ENCODE data around the gene CTNNB1.
"Not testable (repeated sequence)": the region's sequence is repeated elsewhere in the genome, so short reads cannot be mapped to it uniquely, and the experiment has no call there.

Gene CTNNB1

DNA sequence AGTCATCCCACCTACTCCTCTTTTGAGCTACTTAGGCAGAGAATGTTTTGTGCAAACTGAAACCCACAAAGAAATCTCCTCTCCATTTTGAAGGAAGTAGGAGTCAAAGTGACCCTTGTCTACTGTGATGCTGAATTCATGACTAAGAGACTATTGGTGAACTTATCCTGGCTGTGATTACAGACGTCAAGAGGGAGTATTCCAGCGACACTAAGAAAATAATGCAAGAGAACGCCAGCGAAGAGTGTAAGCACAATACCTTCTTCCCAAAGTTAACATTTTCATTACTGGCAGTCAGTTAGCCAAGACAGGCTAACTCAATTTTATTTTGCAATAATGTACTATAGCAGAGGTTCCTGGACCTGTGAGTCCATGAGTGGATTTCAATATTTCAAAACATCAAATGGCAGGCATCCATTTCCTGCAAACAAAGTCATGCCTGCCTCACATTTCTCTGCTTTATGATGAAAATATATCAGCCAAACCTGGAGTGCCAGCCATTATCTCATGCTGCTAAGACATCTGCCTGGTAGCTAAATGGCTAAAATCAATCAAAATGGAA lies 59.0 kb downstream of the CTNNB1 start:
- DNase-seq (ENCODE audit: low read depth, low spot score), result no peak

DNA sequence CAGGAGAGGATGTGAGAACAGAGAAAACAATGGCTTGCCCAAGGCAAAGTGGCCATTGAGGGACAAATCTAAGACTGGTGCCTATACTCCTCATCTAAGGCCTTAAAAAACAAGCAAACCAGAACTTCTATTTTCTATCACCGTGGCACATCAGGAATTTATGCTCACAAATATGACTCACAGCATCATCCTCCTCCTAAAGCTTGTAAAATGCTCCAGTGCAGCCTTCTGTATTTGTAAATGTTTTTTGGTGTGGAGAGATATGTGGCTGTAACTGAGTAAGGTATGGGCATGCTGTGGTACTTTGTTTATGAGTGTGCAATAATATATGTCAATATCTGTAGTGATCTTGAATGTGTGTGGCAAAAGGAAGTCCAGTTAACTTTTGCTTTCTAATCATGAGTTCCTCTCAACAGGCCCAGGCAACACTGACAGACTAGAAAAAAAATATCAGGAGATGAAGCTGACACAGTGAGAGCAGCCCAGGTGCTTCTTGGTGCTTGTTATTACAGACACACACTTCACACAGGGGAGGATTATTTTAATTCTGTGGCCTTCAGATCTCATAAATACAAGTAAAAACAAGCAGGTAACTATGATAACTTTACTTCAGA lies 60.3 kb downstream of the CTNNB1 start:
- DNase-seq (ENCODE audit: low read depth, low spot score), result no peak

DNA sequence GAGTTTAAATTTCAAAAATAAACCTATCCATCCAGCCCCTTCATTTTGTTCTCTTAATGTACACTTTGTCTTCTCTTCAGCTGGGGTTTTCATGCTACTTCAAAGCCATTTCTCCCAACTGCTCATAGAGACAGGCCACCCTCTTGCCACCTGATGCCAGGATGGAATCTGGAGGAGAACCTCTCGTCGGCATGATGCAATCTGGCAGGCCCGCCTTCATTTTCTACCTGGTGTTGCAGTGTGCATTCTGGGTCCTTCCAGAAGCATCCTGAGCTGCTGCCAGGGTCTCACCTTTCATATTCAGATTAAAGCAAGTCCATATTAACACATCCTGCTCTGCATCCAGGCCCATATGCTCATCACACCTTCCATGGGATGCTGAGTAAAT lies 60.8 kb downstream of the CTNNB1 start:
- DNase-seq (ENCODE audit: low read depth, low spot score), result no peak

DNA sequence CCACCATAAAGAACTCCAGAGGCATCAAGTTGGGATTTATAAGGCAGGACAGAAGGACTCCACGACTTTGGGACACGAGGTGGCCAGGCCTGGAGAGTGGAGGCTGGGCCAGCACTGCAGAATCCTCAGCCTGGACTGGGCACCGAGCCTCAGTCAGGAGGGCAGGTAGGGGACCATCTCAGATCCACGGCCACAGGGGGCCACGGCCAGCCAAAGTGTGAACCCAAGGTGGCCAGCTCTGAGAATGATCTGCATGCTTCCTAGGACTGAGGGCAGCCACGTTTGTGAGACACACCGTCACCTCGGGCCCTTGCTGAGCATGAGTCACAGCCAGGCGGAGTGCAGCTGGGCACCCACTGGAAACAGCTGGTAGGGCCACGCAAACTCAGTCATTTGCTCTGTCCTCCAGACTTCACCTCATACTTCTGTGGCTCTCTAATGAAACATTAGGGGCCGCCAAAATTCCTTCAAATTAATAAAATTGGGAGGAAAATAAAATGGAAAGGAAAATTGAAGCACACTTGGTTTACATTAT lies 65.8 kb downstream of the CTNNB1 start:
- no peak for DNase-seq (ENCODE audit: low read depth, low spot score)

DNA sequence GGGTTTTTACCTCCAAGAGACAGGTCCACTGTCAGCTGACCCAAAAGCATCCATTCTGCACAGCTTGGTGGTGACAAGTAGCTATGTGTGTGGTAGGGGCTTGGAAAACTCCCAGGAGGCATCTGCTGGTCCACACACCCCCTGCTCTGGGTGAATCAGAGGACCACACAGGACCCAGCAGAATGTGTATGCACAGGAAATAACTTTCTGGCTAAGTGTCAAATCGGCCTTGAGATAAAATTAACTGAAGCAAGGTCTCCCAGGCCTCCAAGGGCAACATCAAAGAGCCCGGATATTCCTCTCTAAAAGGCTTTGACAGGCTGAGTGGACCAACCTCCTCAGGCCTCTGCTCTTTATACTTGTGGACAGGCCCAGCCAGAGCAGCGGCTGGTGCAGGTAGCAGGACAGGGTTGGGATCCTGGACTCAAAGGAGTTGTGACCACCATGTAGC lies 66.5 kb downstream of the CTNNB1 start:
- no peak for DNase-seq (ENCODE audit: low read depth, low spot score)

DNA sequence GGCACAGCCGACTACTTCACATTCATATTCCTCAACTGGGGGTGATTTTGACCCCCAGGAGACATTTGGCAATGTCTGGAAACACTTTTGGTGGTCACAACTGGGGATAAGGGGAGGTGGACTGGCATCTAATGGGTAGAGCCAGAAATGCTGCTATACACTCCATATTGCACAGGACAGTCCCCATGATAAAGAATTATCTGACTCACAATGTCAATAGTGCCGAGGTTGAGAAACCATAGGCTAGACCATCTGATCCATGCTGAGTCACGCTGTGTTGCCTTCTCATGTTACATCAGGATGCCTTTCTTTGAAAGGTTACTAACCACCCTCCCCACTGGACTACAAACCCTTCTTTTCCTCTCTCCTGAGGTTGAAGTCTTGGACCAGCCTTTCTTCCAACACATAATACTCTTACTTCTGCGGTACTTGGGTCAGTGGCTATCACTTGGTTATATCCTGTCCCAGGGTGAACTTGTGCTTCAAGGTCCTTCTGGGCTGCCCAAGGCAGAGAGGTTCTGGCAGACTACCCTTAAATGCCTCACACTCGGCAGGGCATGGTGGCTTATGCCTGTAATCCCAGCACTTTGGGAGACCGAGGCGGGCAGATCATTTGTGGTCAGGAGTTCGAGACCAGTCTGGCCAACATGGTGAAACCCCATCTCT lies 68.8 kb downstream of the CTNNB1 start:
- DNase-seq (ENCODE audit: low read depth, low spot score), result no peak

DNA sequence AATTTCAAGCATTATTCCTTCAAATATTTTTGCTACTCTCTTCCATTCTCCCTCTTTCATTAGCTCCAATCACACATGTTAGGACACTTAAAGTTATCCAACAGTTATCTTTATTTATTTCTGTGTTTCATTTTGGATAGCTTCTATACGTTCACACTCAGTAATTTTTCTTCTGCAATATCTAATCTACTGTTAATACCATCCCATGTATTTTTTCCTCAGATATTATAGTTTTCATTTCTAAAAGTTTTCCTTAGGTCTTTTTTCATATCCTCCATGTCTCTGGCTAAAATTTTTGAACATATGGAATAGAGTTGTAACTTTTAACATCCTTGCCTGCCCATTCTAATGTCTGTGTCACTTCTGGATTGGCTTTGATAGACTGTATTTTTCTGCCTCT lies 73.4 kb downstream of the CTNNB1 start:
- no peak for DNase-seq (ENCODE audit: low read depth, low spot score)

DNA sequence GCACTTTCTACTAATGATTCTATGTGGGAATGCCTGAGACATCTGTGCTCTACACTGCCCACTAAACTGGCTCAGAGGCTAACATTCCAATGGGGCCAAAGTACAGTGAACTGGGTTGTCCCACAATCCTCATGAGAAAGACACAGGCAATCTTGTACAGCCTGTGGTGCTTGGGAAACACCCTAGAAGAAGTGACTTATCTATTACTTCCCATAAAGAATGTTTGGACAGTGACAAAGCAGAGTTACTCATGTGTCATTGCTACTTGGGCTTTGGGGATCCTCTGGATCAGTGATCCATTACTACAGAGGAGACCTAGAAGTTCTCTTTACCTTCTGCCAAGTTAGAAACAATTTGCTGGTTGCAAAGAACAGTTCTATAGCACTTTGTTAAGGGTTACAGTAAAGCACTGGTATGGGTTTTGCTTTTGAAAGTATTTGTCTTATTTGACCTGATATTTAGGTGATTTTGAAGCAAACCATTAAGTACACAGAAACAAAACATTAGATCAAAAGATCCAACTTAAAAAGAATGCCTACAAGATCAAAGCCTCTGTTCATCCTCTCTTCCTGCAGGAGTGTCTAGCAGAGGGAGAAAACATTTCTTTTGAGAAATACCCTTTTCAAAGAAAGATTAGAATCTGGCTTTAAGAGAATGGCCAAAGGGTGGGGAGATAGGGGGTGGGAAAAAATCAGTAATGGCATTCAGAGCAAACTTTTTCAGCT lies 75.8 kb downstream of the CTNNB1 start:
- DNase-seq (ENCODE audit: low read depth, low spot score), result no peak

DNA sequence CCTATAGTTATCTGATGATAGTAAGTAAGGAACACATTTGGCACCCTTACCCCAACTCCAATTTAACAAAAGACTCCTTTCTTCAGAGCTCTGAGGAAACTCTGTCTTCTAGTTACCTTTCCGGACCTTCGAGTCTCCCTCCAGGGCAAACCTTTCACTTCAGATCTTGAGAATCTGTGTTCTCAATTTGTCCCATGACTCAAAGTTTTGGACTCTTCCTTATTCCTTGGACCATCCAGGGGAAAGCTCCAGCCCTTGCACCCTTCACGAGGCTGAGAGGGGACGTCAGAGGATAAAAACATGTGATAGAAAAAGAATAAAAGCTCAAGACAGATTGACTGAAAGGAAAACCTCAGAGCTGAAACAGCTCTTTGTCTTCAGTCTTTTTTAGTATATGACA lies 76.9 kb downstream of the CTNNB1 start:
- no peak for DNase-seq (ENCODE audit: low read depth, low spot score)

DNA sequence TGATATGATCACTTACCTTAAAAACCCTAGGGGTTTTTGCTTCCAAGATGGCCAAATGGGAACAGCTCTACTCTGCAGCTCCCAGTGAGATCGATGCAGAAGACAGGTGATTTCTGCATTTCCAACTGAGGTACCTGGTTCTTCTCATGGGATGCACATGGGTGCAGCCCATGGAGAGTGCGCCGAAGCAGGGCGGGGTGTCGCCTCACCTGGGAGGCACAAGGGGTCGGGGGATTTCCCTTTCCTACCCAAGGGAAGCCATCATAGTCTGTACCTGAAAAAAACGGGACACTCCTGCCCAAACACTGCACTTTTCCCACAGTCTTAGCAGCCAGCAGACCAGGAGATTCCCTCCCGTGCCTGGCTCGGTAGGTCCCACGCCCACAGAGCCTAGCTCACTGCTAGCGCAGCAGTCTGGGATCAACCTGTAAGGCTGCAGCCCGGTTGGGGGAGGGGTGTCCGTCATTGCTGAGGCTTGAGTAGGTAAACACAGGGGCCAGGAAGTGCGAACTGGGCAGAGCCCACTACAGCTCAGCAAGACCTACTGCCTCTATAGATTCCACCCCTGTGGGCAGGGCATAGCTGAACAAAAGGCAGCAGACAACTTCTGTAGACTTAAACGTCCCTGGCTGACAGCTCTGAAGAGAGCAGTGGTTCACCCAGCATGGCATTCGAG lies 78.6 kb downstream of the CTNNB1 start:
- DNase-seq (ENCODE audit: low read depth, low spot score), result peak; percentile 64

DNA sequence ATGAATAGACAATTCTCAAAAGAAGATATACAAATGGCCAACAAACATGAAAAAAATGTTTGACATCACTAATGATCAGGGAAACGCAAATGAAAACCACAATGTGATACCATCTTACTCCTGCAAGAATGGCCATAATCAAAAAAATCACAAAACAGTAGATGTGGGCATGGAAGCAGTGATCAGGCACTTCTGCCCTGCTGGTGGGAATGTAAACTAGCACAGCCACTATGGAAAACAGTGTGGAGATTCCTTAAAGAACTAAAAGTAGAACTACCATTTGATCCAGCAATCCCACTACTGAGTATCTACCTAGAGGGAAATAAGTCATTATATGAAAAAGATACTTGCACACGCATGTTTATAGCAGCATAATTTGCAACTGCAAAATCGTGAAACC lies 85.6 kb downstream of the CTNNB1 start:
- DNase-seq (ENCODE audit: low read depth, low spot score), result not testable (repeated sequence)

DNA sequence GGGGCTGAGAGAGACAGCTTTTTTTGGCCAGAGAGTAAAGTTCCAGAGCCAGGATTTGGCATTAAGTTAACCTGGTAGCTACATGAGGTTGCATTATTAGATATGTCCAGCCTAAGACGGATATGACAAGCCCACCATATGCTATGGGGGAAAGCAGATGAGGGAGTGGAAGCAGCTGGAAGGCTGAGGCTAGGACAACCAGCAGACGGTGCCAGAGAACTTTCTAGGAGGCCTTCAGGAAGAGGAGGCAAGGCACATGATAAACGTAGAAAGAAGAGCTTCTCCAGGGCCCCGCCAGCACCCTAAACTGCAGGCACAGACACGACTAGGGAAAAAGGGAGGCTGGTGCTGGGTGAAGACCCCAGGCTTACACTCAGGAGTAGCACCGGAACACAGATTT lies 87.0 kb downstream of the CTNNB1 start:
- no peak for DNase-seq (ENCODE audit: low read depth, low spot score)

DNA sequence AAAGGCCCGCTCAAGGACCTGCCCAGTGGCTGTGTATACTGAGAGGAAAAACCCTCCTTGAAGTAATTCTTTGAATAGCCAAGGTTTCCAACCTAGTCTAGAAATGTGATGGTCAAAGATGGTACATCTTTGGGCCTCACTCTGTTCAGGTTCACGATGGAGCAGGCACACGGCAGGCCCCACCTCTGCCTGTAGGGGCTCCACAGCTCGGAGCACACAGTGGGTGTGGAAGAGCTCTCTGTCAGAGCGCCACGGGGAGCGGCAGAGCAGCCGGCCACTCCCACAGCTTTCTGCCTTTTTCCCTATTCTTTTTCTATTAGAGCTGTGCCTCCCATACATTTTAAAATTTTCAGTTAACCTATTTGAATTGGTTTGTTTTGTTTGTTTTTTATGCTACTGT lies 89.5 kb downstream of the CTNNB1 start:
- DNase-seq (ENCODE audit: low read depth, low spot score), result no peak
